Right renal pelvis (tissue), 4 donors: ENCODE data around the gene CEP350. TPM values are rescaled to one million over a fixed set of nuclear protein-coding genes. Genes with fewer than 3 reads are reported as not detected.
"Not testable (repeated sequence)": the region's sequence is repeated elsewhere in the genome, so short reads cannot be mapped to it uniquely, and the experiment has no call there.

Source experiments
- DNase-seq, 4 donors: peaks; one replicate each; pipeline ENCODE4 v3.0.0-alpha.2; 2013; ENCODE audit warnings: low read depth in 4 of 4, low spot score in 3 of 4, missing footprints in 1 of 4
- polyA plus RNA-seq, 4 donors: library from polyadenylated mRNA; unstranded; fragments of 120-200 nt; gene quantifications; one replicate each; pipeline ENCODE4 v1.2.1, GENCODE V29; 2013; ENCODE audit not compliant: insufficient read length in 4 of 4

The CEP350 gene
- polyA plus RNA-seq, 4 donors: 26.4 to 28.9 (median 28.3) TPM

- no peak for DNase-seq
Observed at GRCh38 chr1:179978199-179979079, 23.8 kb downstream of the CEP350 start.

GRCh38 chr1:179984101-179984500, 29.5 kb downstream of the CEP350 start:
- DNase-seq: no peak

GRCh38 chr1:179984942-179985341, 30.3 kb downstream of the CEP350 start:
- DNase-seq: no peak

- no peak for DNase-seq
Observed at GRCh38 chr1:179990847-179991246, 36.2 kb downstream of the CEP350 start.

- DNase-seq: no peak
Observed at GRCh38 chr1:179995576-179995975, 41.0 kb downstream of the CEP350 start.

- no peak for DNase-seq
Observed at GRCh38 chr1:179996099-179996498, 41.5 kb downstream of the CEP350 start.

- DNase-seq: no peak
Observed at GRCh38 chr1:180000575-180000974, 46.0 kb downstream of the CEP350 start.

- DNase-seq: no peak
Observed at GRCh38 chr1:180002437-180002836, 47.8 kb downstream of the CEP350 start.

- DNase-seq: no peak
Observed at GRCh38 chr1:180003026-180003695, 48.6 kb downstream of the CEP350 start.

- DNase-seq: not testable (repeated sequence)
Observed at GRCh38 chr1:180006762-180007161, 52.2 kb downstream of the CEP350 start.

- no peak for DNase-seq
Observed at GRCh38 chr1:180020017-180020416, 65.4 kb downstream of the CEP350 start.

GRCh38 chr1:180026556-180026955, 71.9 kb downstream of the CEP350 start:
- DNase-seq: no peak

- no peak for DNase-seq
Observed at GRCh38 chr1:180027949-180028445, 73.4 kb downstream of the CEP350 start.

GRCh38 chr1:180028864-180029263, 74.3 kb downstream of the CEP350 start:
- no peak for DNase-seq

- no peak for DNase-seq
Observed at GRCh38 chr1:180029524-180030135, 75.0 kb downstream of the CEP350 start.

GRCh38 chr1:180031664-180032063, 77.1 kb downstream of the CEP350 start:
- DNase-seq: no peak

- DNase-seq: no peak
Observed at GRCh38 chr1:180033390-180033789, 78.8 kb downstream of the CEP350 start.

- DNase-seq: no peak
Observed at GRCh38 chr1:180040034-180040433, 85.4 kb downstream of the CEP350 start.

GRCh38 chr1:180041582-180041981, 87.0 kb downstream of the CEP350 start:
- no peak for DNase-seq

GRCh38 chr1:180042988-180043622, 88.5 kb downstream of the CEP350 start:
- DNase-seq: no peak

GRCh38 chr1:180043785-180044184, 89.2 kb downstream of the CEP350 start:
- DNase-seq: no peak
